WERI-Rb-1 (cell line): ENCODE measurements around the gene MIA.
A peak's percentile ranks its signal among the peaks of the same experiment; 100 is the strongest.

Experiments used
- DNase-seq: peaks from one replicate; pipeline ENCODE4 v3.0.0-alpha.2; 2020
- H3K27ac ChIP-seq: fragments of 250-450 bp; sonication (Bioruptor Pico); 2 replicates; pipeline ENCODE4 v1.5.1; 2020; ENCODE audit warnings: mild to moderate bottlenecking, moderate library complexity
- H3K27me3 ChIP-seq: fragments of 250-450 bp; sonication (Bioruptor Pico); 2 replicates; pipeline ENCODE4 v1.5.1; 2021; ENCODE audit warnings: mild to moderate bottlenecking, low read depth, moderate library complexity; ENCODE audit not compliant: insufficient read depth, severe bottlenecking
- H3K36me3 ChIP-seq: fragments of 250-450 bp; sonication (Bioruptor Pico); 2 replicates; pipeline ENCODE4 v1.5.1; 2020; ENCODE audit warnings: mild to moderate bottlenecking, moderate library complexity
- H3K4me3 ChIP-seq: 2 replicates; pipeline ENCODE4 v1.5.1; 2011; ENCODE audit warnings: low read depth, mild to moderate bottlenecking, control low read depth, low read length
- H3K9me3 ChIP-seq: fragments of 250-450 bp; sonication (Bioruptor Pico); 2 replicates; pipeline ENCODE4 v1.5.1; 2021; ENCODE audit warnings: mild to moderate bottlenecking, moderate library complexity; ENCODE audit not compliant: severe bottlenecking
- CTCF ChIP-seq: IDR thresholded peaks from 2 replicates; pipeline ENCODE4 v1.5.1; 2011; ENCODE audit warnings: low read depth, mild to moderate bottlenecking, control low read depth, inconsistent platforms, low read length

Gene MIA

GRCh38 chr19:40741527-40742390 lies 33.6 kb upstream of the MIA start:
- peak; percentile 43 for DNase-seq
- Histone ChIP-seq H3K27ac (no peak overlapping the region), H3K27me3 (no peaks in the 10 kb centered on the region), H3K9me3 (no peaks in the 10 kb centered on the region), H3K4me3 (no peak overlapping the region), H3K36me3 (peaks cover 19% of the 10 kb centered on the region)
- no peak for TF ChIP-seq CTCF

GRCh38 chr19:40742477-40742876 lies 32.8 kb upstream of the MIA start:
- no peaks in the 10 kb centered on the region for H3K9me3 ChIP-seq
- H3K36me3 ChIP-seq = peaks cover 12% of the 10 kb centered on the region
- TF ChIP-seq CTCF = no peak
- DNase-seq = no peak
- no peak overlapping the region for H3K4me3 ChIP-seq
- no peaks in the 10 kb centered on the region for H3K27me3 ChIP-seq
- H3K27ac ChIP-seq = no peak overlapping the region

GRCh38 chr19:40742886-40743285 lies 32.4 kb upstream of the MIA start:
- no peak for TF ChIP-seq CTCF
- no peak overlapping the region for H3K4me3 ChIP-seq
- H3K27ac ChIP-seq = no peak overlapping the region
- H3K36me3 ChIP-seq = peaks cover 9% of the 10 kb centered on the region; the same call in 1 of the 2 replicates
- H3K9me3 ChIP-seq = no peaks in the 10 kb centered on the region
- no peaks in the 10 kb centered on the region for H3K27me3 ChIP-seq
- DNase-seq = no peak

- no peaks in the 10 kb centered on the region for H3K27me3 ChIP-seq
- H3K9me3 ChIP-seq = no peaks in the 10 kb centered on the region
- TF ChIP-seq CTCF = no peak
- H3K4me3 ChIP-seq = no peak overlapping the region
- peaks cover 4% of the 10 kb centered on the region; the same call in 1 of the 2 replicates for H3K36me3 ChIP-seq
- no peak for DNase-seq
- no peak overlapping the region for H3K27ac ChIP-seq
Measured at GRCh38 chr19:40743926-40744325, 31.4 kb upstream of the MIA start.

GRCh38 chr19:40744554-40745401 lies 30.5 kb upstream of the MIA start:
- H3K27me3 ChIP-seq = no peaks in the 10 kb centered on the region
- peak overlapping the region; percentile 27 for H3K27ac ChIP-seq
- no peaks in the 10 kb centered on the region for H3K36me3 ChIP-seq
- DNase-seq = peak; percentile 71
- no peak overlapping the region for H3K4me3 ChIP-seq
- H3K9me3 ChIP-seq = no peaks in the 10 kb centered on the region
- peak; percentile 63 for TF ChIP-seq CTCF
